HEK293T (cell line): ENCODE results near the gene CEND1.

Source experiments
- LEF1 ChIP-seq: fragments of 450-650 bp; IDR thresholded peaks from 2 replicates; pipeline ENCODE4 v1.6.1; 2017; ENCODE audit warnings: mild to moderate bottlenecking, borderline replicate concordance
- SP1 ChIP-seq: fragments of 450-650 bp; IDR thresholded peaks from 2 replicates; pipeline ENCODE4 v1.6.1; 2017

GRCh38 chr11:833114-833791 is 43.4 kb upstream of the CEND1 start:
- no peak for TF ChIP-seq SP1
- TF ChIP-seq LEF1 = no peak
